B cell (primary cell): Measurements from ENCODE around the gene UTY. TPM values are rescaled to one million over a fixed set of nuclear protein-coding genes. Genes with fewer than 3 reads are reported as not detected.

Experiments used
- ATAC-seq: fragments of 200-7000 bp; cut with Tn5 transposase; one replicate; pipeline ENCODE4 v1.10.0; 2021; ENCODE audit warnings: low read depth, mild to moderate bottlenecking, moderate number of reproducible peaks, moderate library complexity
- CTCF ChIA-PET: fragments of 350-600 bp; sonication (Branson Sonifier 250); formaldehyde crosslinking; loops from one replicate; lab custom pipeline; 2021; ENCODE audit warnings: antibody characterized with exemption, inconsistent platforms; lab: Charles Lee
- POLR2A ChIA-PET: fragments of 350-600 bp; sonication (Branson Sonifier 250); formaldehyde crosslinking; loops from one replicate; lab custom pipeline; 2021; ENCODE audit warnings: antibody characterized with exemption; lab: Charles Lee
- DNase-seq: peaks from one replicate; pipeline ENCODE4 v3.0.0; 2013
- H2AFZ ChIP-seq: 2 replicates; pipeline ENCODE4 v1.6.1; 2012; ENCODE audit warnings: mild to moderate bottlenecking, low read depth, low read length; ENCODE audit not compliant: insufficient read depth, poor library complexity, severe bottlenecking
- H3K27ac ChIP-seq, 2 donors: 1 replicate in 1 of 2; 2 replicates in 1 of 2; pipeline ENCODE4 v1.5.1; 2012 to 2013; ENCODE audit warnings: low read length in 2 of 2, mild to moderate bottlenecking in 2 of 2, moderate library complexity in 1 of 2
- H3K27me3 ChIP-seq, 4 experiments: fragments of 200-600 bp in 1 of 4; sonication (generic) in 1 of 4; replicated peaks in 1 of 4; 1 replicate in 2 of 4; 2 replicates in 2 of 4; pipeline versions ENCODE4 v1.6.1 to v1.7.0; 2013 to 2016; ENCODE audit warnings: low read length in 3 of 4, mild to moderate bottlenecking in 2 of 4, mixed read lengths in 1 of 4, moderate library complexity in 1 of 4; ENCODE audit not compliant: insufficient read depth in 4 of 4, control insufficient read depth in 3 of 4; ENCODE audit errors: control extremely low read depth in 1 of 4
- H3K36me3 ChIP-seq, 2 experiments: replicated peaks in 1 of 2; 1 replicate in 1 of 2; 2 replicates in 1 of 2; pipeline versions ENCODE4 v1.6.1 to v1.7.1; 2013; ENCODE audit warnings: low read length in 1 of 2; ENCODE audit not compliant: insufficient read depth in 2 of 2, control insufficient read depth in 1 of 2; ENCODE audit errors: control extremely low read depth in 1 of 2, extremely low read depth in 1 of 2
- H3K4me1 ChIP-seq, 2 donors: fragments of 200-600 bp in 1 of 2; sonication (generic) in 1 of 2; 1 replicate in 1 of 2; 2 replicates in 1 of 2; pipeline versions ENCODE4 v1.5.1 to v1.6.1; 2013 to 2017; ENCODE audit warnings: low read length in 2 of 2; ENCODE audit not compliant: control insufficient read depth in 2 of 2, insufficient read depth in 2 of 2
- H3K4me2 ChIP-seq: replicated peaks from 2 replicates; pipeline ENCODE3; 2012; ENCODE audit warnings: mild to moderate bottlenecking, low read depth, low read length; ENCODE audit not compliant: poor library complexity, severe bottlenecking
- H3K4me3 ChIP-seq, 5 experiments: fragments of 200-600 bp in 1 of 5; sonication (generic) in 1 of 5; 1 replicate in 3 of 5; 2 replicates in 2 of 5; pipeline versions ENCODE4 v1.5.1 to v1.7.0; 2011 to 2016; ENCODE audit warnings: low read length in 4 of 5, mild to moderate bottlenecking in 4 of 5, low read depth in 2 of 5, control low read depth in 1 of 5, moderate library complexity in 1 of 5; ENCODE audit not compliant: insufficient read depth in 1 of 5; ENCODE audit errors: control extremely low read depth in 1 of 5, extremely low read depth in 1 of 5
- H3K79me2 ChIP-seq: fragments of 200-600 bp; sonication (generic); one replicate; pipeline ENCODE4 v1.6.0; 2016; ENCODE audit warnings: low read length; ENCODE audit not compliant: control insufficient read depth, insufficient read depth
- H3K9ac ChIP-seq: fragments of 200-600 bp; sonication (generic); 2 replicates; pipeline ENCODE4 v1.6.1; 2017; ENCODE audit warnings: mild to moderate bottlenecking, low read length, moderate library complexity
- H3K9me3 ChIP-seq, 3 donors: one replicate each; pipeline versions ENCODE4 v1.6.1 to v1.7.1; 2013; ENCODE audit warnings: low read length in 2 of 3; ENCODE audit not compliant: control insufficient read depth in 2 of 3, insufficient read depth in 1 of 3; ENCODE audit errors: control extremely low read depth in 1 of 3
- H4K20me1 ChIP-seq: 2 replicates; pipeline ENCODE4 v1.6.0; 2012; ENCODE audit warnings: mild to moderate bottlenecking, low read length; ENCODE audit not compliant: insufficient read depth, control insufficient read depth, poor library complexity, severe bottlenecking
- H3K27ac Mint-ChIP-seq: one replicate; pipeline ENCODE4 v1.8.0; 2021; ENCODE audit warnings: mixed read lengths
- H3K27me3 Mint-ChIP-seq: one replicate; pipeline ENCODE4 v1.8.0; 2021; ENCODE audit warnings: mixed read lengths
- H3K4me1 Mint-ChIP-seq: one replicate; pipeline ENCODE4 v1.8.0; 2021; ENCODE audit warnings: mixed read lengths
- H3K4me3 Mint-ChIP-seq: one replicate; pipeline ENCODE4 v1.8.0; 2021; ENCODE audit warnings: mixed read lengths
- H3K9me3 Mint-ChIP-seq: one replicate; pipeline ENCODE4 v1.8.0; 2022; ENCODE audit warnings: mixed read lengths; ENCODE audit not compliant: insufficient read depth
- CTCF ChIP-seq: fragments of 200-600 bp; IDR thresholded peaks from one replicate; pipeline ENCODE4 v1.8.0; 2022; ENCODE audit warnings: antibody characterized with exemption, mild to moderate bottlenecking
- EZH2 ChIP-seq: IDR thresholded peaks from 2 replicates; pipeline ENCODE4 v1.6.1; 2012; ENCODE audit warnings: borderline replicate concordance, low read depth, mild to moderate bottlenecking, moderate library complexity, low read length; ENCODE audit not compliant: insufficient read depth, poor library complexity, severe bottlenecking
- WGBS: methylation state at CpG from one replicate; pipeline ENCODE4 v1.1.5; 2013; ENCODE audit warnings: missing lambda C conversion rate; ENCODE audit not compliant: insufficient coverage; 5-methylcytosine and 5-hydroxymethylcytosine counted together
- intact Hi-C: fragments of 100-400 bp; cut with micrococcal nuclease; formaldehyde crosslinking; loops from one replicate; pipeline ENCODE4 v1.10.0; 2022
- polyA plus RNA-seq: library from polyadenylated mRNA; depleted of rRNA; stranded (reverse); fragments of >200 nt; gene quantifications from 2 replicates; pipeline ENCODE4 v1.2.3, GENCODE V29; 2012
- total RNA-seq, 2 donors: library from RNA; stranded (reverse); fragments of 120-200 nt in 1 of 2; gene quantifications; 1 replicate in 1 of 2; 2 replicates in 1 of 2; pipeline versions ENCODE4 v1.2.3 to v1.2.4, GENCODE V29; 2013 to 2022

The UTY gene
- total and polyA plus RNA-seq, 2 donors (not counting 1 experiment from before 2014, with no cell fraction given): 112 TPM; not detected in 1

DNA sequence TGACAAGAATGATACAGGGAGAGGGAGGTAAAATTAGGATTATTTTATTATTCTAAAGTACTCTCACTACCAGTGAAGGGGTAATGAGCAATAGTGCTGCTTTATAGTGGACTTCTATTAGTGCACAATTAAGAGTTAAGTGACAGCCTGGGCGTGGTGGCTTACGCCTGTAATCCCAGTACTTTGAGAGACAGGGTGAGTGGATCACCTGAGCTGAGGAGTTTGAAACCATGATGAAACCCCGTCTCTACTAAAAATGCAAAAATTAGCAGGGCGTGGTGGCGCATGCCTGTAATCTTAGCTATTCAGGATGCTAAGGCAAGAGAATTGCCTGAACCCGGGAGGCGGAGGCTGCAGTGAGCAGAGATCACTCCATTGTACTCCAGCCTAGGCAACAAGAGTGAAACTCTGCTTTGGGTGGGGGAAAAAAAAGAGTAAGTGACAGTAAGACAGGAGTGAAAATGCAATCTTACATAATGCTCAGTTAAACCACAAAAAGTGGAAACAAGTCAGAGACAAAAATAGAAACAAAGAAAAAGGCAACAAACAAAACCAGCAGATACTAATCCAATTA is 98.6 kb downstream of the UTY start:
- WGBS: 76% methylated on average over 5 of the region's 7 CpGs
- H3K9ac ChIP-seq: no peak overlapping the region
- Mint-ChIP-seq H3K27ac (peak overlapping the region; percentile 81), H3K27me3 (no peaks in the 10 kb centered on the region), H3K4me3 (peak overlapping the region; percentile 48), H3K9me3 (no peaks in the 10 kb centered on the region), H3K4me1 (peaks cover 21% of the 10 kb centered on the region)
- peaks cover 0 to 5% of the 10 kb centered on the region in 2 donors for H3K4me1 ChIP-seq
- intact Hi-C loops: no loop called here
- H3K36me3 ChIP-seq: no peaks in the 10 kb centered on the region
- no peaks in the 10 kb centered on the region for H3K79me2 ChIP-seq
- ChIA-PET POLR2A (no interaction called here), CTCF (interaction anchor here (2.2 kb wide), 1 partner anchor 10 kb away, joined by 6 read pairs; no protein-coding TSS in a partner anchor)
- H2AFZ ChIP-seq: no peak overlapping the region
- ATAC-seq (no peak), DNase-seq (peak; percentile 17)
- H3K9me3 ChIP-seq: peaks cover 0 to 3% (median 0%) of the 10 kb centered on the region in 3 donors
- no peak overlapping the region for H3K4me2 ChIP-seq
- no peak for TF ChIP-seq EZH2
- no peak for TF ChIP-seq CTCF
- H3K4me3 ChIP-seq: no peak overlapping the region
- H3K27me3 ChIP-seq: no peaks in the 10 kb centered on the region
- peak overlapping the region in 1 of 2 donors; percentile 18 for H3K27ac ChIP-seq
- no peaks in the 10 kb centered on the region for H4K20me1 ChIP-seq
